Subcutaneous adipose tissue (tissue), 4 donors: Measurements from ENCODE around the gene FLNC. TPM values are rescaled to one million over a fixed set of nuclear protein-coding genes. Genes with fewer than 3 reads are reported as not detected.

Experiments
- CTCF ChIP-seq: fragments of 450-650 bp; IDR thresholded peaks from one replicate; pipeline ENCODE4 v1.5.1; 2016; ENCODE audit warnings: low read depth, mild to moderate bottlenecking, control low read depth, antibody characterized with exemption, moderate library complexity
- total RNA-seq, 4 donors: library from RNA; depleted of rRNA; stranded (reverse); fragments of >200 nt; gene quantifications; one replicate each; pipeline ENCODE4 v1.1.0, GENCODE V29; 2016

The FLNC gene
- total RNA-seq, 4 donors from 2014 or later: 3.3 to 10.3 (median 4.8) TPM

DNA sequence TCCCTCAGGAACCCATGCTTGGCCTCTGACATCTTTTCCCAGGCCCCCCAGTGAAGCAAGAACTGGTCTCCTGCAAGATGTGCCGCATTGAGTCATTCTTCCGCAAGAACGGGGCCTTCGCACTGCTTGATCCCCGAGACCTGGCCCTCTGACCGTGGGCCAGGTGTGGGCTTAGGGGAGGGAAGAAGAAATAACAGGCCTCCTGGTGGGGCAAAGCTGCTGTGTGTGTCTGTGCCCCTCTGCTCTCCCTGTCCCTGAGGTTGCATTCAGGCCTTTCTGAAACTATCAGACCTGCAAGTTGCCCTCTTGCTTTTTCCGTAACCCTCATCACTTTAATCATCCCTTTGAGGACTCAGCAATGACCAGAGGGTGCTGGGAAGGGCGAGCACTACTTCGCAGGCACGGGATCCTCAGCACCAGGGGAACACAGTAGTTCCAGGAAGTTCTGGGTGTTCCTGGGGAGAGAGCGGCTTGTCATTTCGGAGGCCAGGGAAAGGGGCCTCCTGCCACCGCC, 38.5 kb downstream of the FLNC start:
- no peak for TF ChIP-seq CTCF

DNA sequence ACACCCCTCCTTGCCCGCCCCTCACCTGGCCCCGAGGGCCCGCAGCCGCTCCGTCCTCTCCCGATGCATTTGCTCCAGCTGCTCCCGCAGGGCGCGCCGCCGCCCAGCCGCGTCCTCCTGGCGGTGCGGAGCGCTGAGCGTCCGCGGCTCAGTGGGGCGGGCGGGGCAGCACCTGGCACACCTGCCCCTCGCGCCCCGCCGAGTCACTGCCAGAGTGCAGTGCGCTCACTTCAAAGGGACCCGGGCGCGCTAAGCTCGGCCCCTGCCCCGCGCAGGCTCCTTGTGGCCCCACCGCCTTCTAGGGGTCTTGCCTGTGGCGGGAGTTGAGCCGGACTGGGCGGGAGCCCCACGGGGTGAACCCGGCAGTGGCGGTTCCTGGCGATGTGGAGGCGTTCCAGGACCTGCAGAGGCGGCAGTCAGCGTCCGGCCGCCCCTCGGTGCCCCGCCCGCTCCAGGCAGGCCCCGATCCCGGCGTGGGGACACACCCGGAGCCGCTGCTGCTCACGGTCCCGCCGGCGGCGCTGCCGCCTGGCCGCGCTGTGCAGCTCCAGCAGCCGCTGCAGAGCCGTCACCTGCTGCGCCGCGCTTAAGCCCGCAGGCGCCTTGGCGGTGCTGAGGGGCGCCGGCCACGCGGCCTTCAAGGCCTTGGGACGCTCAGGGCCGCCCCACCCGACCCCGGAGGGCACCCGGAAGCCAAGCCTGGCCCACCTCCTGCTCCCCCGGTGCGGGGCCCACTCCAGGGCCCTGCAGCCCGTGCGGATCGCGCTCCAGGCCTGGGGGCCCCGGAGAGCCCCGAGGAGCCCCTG, 39.1 kb downstream of the FLNC start:
- no peak for TF ChIP-seq CTCF

GRCh38 chr7:128869944-128870285, 39.7 kb downstream of the FLNC start:
- no peak for TF ChIP-seq CTCF

GRCh38 chr7:128871050-128871449, 40.8 kb downstream of the FLNC start:
- no peak for TF ChIP-seq CTCF

- TF ChIP-seq CTCF: no peak
Measured at GRCh38 chr7:128872394-128872824, 42.2 kb downstream of the FLNC start.

DNA sequence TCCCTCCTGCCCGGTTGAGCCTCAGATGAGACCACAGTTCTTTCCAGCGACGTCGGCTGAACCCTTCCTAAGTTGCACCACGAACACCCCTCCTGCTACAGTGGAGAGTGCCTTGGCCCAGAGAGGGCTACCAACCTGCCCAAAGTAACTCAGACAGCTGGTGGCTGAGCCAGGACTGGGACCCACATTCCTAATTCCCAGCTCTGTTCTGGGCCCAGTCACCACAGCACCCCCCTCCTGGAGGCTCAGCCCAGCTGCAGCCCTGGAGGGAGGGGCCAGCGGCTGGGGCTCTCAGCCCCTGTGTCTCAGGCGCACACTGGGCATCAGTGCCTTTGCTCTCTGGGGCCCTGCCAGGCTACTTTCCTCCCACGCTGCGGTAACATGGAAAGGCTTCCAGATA, 43.0 kb downstream of the FLNC start:
- no peak for TF ChIP-seq CTCF

DNA sequence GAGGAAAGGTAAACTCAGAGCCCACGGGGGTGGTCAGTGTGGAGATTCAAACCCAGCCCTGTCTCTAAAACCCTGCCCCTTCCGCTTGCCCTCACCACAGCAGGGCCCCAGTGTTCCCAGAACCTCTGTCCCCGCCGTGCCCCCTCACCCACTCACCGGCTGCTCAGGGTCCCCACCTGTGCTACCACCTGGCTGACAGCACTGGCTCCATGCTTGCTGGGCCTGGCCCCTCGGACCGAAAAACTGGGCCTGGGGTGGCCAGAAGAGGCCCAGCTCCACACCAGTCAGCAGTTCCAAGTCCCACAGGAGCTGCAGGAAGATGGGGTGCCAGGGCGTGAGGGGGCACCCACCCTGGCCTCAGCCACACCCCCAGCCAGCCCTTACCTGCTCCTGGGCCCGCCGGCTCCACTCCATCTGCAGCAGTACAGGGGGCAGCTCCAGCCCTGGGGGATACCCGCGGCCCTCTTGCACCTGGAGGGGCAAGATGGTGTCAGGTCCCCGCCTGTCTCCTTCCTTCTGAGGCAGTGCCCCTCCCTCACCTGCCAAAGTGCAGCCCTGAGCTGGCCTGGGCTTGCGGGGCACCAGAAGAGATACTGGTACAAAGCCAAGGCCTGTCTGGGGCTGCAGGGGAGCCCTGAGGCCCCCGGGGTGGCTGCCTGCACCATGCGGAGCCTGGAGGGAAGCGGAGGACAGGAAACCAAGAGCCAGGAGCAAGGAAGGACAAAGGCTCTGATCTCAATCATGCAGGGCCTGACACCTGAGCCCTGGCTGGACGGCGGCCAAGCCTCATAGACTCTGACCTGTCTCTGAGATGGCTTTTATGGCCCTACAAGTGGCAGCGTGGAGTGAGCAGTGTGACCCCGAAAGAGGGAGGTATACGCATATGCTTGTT, 44.2 kb downstream of the FLNC start:
- TF ChIP-seq CTCF: no peak
